ENCODE results near the gene LEAP2. TPM values are rescaled to one million over a fixed set of nuclear protein-coding genes. Genes with fewer than 3 reads are reported as not detected.

Gene LEAP2
- total RNA-seq, 1 experiment from 2014 or later: 1.4 TPM

GRCh38 chr5:132884548-132884947 lies 11.1 kb downstream of the LEAP2 start:
- Histone ChIP-seq H3K27ac (ENCODE audit: insufficient read length, low read depth, low read length) (no peak overlapping the region), H3K79me2 (ENCODE audit: insufficient read depth, low read length) (no peaks in the 10 kb centered on the region), H3K18ac (ENCODE audit: insufficient read length, low read depth, low read length) (no peak overlapping the region), H2AFZ (ENCODE audit: low read length) (no peak overlapping the region), H2BK12ac (ENCODE audit: insufficient read length, low read depth, low read length) (no peak overlapping the region), H4K20me1 (ENCODE audit: control insufficient read depth, insufficient read depth, insufficient read length) (no peaks in the 10 kb centered on the region), H3K9me3 (ENCODE audit: control insufficient read depth, low read depth, low read length) (no peaks in the 10 kb centered on the region), H3K79me1 (ENCODE audit: insufficient read depth, low read depth, low read length, poor library complexity, severe bottlenecking) (no peaks in the 10 kb centered on the region), H3K9ac (ENCODE audit: extremely low read depth, insufficient read length, low read length) (no peak overlapping the region), H3K56ac (ENCODE audit: insufficient read length, low read depth, low read length) (no peak overlapping the region), H3K23me2 (ENCODE audit: insufficient read length, low read depth, low read length, poor library complexity, severe bottlenecking) (no peaks in the 10 kb centered on the region), H4K8ac (replicated peaks; ENCODE audit: insufficient read length, low read depth, low read length) (no peak overlapping the region), H2BK120ac (ENCODE audit: low read depth, low read length, poor library complexity, severe bottlenecking) (no peak overlapping the region), H4K91ac (ENCODE audit: insufficient read length, low read depth, low read length) (no peak overlapping the region), H3K4me1 (ENCODE audit: insufficient read depth, low read length) (no peaks in the 10 kb centered on the region), H2BK20ac (ENCODE audit: low read depth, low read length, poor library complexity, severe bottlenecking) (no peak overlapping the region), H3K4me2 (ENCODE audit: insufficient read depth, insufficient read length, low read length) (no peak overlapping the region), H2BK15ac (ENCODE audit: low read depth, low read length) (no peak overlapping the region), H3K4ac (ENCODE audit: low read depth, low read length) (no peak overlapping the region), H3K27me3 (ENCODE audit: insufficient read depth, low read length) (no peaks in the 10 kb centered on the region), H2AK5ac (ENCODE audit: insufficient read length, low read length) (no peak overlapping the region), H4K5ac (ENCODE audit: insufficient read length, low read depth, low read length) (no peak overlapping the region), H3K14ac (ENCODE audit: insufficient read depth, low read length) (no peak overlapping the region), H3T11ph (ENCODE audit: low read length) (no peak overlapping the region), H3K23ac (ENCODE audit: insufficient read length, low read depth, low read length) (no peak overlapping the region), H2BK5ac (ENCODE audit: insufficient read length, low read length) (no peak overlapping the region)
- whole genome bisulfite sequencing (ENCODE audit: extremely low coverage, insufficient read length, low lambda C conversion rate): no CpG with 5 or more reads among the region's 2 CpGs
- Mint-ChIP-seq H3K36me3 (ENCODE audit: insufficient read depth in 1 of 3, low read depth in 3 of 3) (peaks cover 27 to 79% (median 78%) of the 10 kb centered on the region in 3 experiments; a peak in 6 of 7 replicates), H3K4me3 (no peak overlapping the region), H3K27ac (no peak overlapping the region), H3K4me1 (peaks cover 0 to 2% of the 10 kb centered on the region in 2 experiments; a peak in 1 of 4 replicates), H3K9me3 (no peaks in the 10 kb centered on the region), H3K27me3 (ENCODE audit: low read depth) (no peaks in the 10 kb centered on the region)
- no peak for DNase-seq
- no peak for TF ChIP-seq CTCF (conservative IDR thresholded peaks at IDR 0.05)

All from H9 (cell line).